HG02623 (cell line): ENCODE measurements around the gene CCDC91.
"Not testable (repeated sequence)": the region's sequence is repeated elsewhere in the genome, so short reads cannot be mapped to it uniquely, and the experiment has no call there.

Experiments used
- ATAC-seq: cut with Tn5 transposase; IDR thresholded peaks from one replicate; pipeline ENCODE4 v1.9.1; 2021; ENCODE audit warnings: moderate library complexity; ENCODE audit not compliant: unreplicated experiment

Gene CCDC91

DNA sequence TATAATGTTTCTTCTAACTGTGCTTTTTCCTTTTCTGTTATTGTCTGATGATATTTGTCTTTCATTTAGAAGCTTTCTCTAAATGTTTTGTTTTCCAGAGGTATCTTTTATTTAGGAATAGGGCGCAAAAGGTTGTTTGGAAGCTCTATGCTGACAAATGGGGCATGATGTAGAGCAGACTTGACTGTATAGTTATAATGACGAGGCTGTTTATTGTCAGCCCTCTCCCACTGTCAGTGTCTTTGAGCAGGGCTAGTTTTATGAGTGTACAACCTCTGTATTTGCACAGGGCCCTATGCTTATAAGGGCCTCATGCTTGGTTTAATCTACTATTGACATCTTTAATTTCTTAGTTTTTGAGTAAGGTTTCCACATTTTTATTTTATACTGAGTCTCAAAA lies 158.9 kb downstream of the CCDC91 start:
- no peak for ATAC-seq

DNA sequence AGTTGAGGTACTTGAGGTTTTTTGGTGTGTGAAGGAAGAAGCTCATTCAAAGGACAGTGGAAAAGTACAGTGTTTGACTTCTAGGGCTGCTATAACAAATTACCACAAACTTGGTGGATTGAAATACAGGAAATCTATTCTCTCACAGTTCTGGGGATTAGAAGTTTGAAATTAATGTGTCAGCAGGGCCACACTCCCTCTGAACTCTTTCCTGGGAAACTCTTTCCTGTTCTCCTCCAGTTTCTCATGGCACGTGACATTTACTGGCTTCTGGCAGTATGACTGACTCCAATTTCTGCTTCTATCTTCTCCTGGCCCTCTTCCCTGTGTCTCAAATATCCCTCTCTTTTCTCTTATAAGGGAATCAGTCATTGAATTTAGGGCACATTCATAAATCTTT lies 160.2 kb downstream of the CCDC91 start:
- no peak for ATAC-seq

DNA sequence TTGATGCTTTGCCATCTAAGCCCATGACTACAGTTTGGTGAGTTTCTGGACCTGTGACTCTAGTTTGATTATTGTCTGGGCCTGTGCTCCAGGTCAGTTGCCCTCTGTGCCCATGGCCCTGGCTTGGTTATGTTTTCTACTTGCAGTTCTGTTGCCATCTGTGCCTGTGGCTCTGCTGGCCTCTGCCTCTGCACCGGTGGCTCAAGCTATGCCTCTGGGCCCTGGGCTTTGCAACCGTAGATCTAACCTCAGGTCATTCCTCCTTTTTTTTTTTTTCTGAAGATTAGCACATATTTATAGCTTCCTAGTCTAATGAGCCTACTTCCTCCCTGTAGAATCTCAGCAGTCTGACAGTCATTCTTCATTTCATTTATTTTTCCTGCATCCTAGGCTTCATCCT lies 161.2 kb downstream of the CCDC91 start:
- ATAC-seq: no peak

DNA sequence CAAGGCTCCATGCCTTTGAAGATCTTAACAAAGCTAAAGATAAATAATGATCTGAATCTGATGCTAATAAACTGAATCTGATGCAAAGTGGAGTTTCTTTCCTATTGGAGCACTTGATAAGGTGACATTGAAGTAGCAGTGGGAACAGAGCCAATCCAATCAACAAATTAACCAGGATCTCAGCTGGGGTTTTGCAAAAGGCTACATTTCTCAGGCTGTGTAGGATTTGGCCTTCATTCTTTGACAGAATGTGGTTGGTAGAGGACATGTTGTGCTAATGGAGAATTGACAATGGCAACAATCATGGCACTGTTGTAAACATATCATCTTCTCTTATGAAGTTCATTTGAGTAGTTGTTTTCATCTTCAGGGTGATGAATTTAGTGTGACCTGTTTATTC lies 164.9 kb downstream of the CCDC91 start:
- ATAC-seq: no peak

DNA sequence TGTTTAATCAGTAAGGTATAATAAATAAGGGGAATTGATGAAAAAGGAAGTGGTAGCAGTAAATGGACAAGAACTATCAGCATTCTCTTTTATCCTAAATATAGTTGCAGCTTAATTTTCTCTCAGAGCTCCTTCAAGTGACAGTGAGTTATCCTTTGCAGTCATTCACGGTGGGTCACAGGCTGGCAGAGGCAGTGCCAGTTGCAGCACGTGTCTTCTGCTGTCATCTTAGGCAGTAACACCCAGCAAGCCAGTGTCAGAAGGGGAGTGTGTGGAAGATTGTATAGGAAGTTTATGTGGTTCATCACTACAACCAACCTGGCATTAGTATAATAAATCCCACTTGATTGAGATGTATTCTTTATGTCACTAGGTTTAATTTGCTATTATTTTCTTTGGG lies 170.0 kb downstream of the CCDC91 start:
- no peak for ATAC-seq

DNA sequence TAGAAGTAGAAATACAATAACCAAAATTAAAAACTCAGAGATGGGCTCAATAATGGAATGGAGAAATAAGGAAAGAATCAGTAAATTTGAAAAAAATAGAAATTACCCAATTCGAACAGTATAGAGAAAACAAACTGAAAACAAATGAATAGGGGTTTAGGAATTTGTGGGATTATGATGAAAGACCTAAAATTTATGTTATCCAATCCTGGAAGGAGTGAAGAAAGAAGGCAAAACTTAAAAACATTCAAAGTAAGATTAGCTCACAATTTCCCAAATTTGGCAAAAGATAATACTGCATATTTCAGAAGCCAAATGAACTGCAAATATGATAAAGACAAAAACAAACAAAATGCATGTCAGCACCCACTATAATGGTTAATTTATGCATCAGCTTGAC lies 177.1 kb downstream of the CCDC91 start:
- no peak for ATAC-seq

DNA sequence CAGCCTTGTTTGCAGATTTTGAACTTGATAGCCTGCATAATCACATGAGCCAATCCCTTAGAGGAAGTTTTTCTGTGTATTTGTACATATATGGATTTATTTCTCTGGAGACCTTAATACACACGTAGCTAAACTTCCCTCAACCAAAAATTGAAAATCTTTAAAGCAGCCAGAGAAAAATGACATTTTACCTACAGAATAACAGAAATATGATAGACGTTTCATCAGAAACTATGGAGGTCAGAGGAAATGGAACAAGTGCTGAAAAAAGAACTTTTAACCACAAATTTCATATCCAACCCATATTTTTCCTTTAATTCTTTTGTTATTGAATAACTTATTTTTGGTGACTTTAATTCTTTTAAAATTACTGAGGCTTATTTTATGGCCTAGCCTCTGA lies 177.7 kb downstream of the CCDC91 start:
- no peak for ATAC-seq

DNA sequence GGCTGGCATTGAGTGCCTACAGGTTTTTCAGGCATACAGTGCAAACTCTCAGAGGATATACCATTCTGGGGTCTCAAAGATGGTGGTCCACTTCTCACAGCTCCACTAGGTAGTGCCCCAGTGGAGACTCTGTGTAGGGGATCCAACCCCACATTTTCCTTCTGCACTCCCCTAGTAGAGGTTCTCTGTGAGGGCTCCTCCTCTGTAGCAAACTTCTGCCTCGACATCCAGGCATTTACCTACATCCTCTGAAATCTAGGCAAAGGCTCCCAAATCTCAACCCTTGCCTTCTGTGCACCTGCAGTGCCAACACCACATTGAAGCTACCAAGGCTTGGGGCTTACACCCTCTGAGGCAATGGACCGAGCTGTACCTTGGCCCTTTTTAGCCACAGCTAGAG lies 179.2 kb downstream of the CCDC91 start:
- ATAC-seq: no peak

DNA sequence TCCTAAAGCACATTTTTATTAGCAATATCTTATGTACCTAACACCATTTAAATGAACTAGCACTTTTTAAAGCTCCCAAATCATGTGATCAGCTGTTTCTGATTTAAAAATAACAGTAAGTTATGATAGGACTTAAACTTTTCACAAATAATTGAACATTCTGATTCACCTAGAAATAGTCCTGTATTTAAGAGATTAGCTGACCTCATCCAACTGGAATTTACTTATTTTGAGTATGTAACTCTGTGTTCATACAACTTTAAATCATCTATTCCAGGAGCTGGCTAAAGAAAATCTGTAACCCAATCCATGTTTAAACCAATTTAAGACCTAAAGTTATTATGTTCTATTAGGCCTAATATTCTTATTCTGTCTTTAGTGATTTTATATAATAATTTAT lies 184.3 kb downstream of the CCDC91 start:
- no peak for ATAC-seq

DNA sequence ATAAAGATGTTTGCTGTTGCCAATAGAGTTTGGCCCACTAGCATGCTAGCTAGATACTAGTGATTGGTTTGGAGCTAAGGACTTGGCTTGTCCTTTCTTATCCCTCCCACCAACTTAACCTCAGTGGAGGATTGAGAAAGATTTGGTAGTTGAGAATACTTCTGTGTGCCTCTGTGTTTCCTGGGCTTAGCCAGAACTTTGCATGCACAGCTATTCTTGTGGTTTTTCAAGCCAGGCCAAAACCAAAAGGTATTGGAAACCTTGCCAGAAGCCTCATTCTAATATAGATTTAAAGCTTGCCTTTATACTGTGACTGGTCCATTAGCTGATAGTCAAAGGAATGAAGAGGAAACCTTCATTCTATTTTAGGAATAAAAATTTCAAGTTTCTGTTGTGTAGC lies 188.5 kb downstream of the CCDC91 start:
- ATAC-seq: no peak

DNA sequence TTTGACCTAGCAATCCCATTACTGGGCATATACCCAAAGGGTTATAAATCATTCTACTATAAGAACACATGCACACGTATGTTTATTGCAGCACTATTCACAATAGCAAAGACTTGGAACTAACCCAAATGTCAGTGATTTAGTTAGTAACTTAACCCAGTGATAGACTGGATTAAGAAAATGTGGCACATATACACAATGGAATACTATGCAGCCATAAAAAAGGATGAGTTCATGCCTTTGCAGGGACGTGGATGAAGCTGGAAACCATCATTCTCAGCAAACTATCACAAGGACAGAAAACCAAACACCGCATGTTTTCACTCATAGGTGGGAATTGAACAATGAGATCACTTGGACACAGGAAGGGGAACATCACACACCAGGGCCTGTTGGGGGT lies 189.5 kb downstream of the CCDC91 start:
- ATAC-seq: not testable (repeated sequence)

DNA sequence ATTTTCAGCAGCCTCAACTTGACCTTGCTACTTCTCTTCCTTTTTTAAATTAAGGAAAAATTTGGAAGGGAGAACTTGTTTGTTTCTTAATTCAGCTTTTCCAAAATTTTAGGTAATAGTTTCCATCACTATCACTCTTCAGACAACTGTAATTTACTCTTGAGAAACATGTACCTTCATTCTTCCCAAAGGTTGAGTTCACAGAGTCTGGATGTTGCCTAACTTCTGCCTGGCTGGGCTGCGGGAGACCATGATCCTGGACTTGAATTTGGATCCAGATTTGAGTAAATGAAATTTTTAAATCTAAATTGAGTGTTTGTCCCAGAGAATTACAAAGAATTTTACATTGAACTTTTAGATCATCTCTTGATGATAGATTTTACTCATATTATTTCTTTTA lies 193.1 kb downstream of the CCDC91 start:
- ATAC-seq: no peak

DNA sequence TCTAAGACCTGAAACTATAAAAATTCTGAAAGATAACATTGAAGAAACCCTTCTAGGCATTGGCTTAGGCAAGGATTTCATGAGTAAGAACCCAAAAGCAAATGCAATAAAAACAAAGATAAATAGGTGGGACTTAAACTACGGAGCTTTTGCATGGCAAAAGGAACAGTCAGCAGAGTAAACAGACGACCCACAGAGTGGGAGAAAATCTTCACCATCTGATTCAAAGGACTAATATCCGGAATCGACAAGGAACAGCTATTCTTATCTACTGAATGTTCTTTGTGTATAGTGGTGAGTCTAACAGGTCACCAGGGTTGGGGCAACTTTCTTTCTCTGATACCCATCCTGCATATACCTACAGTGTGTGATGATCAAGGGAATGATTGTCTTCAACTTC lies 198.6 kb downstream of the CCDC91 start:
- no peak for ATAC-seq

DNA sequence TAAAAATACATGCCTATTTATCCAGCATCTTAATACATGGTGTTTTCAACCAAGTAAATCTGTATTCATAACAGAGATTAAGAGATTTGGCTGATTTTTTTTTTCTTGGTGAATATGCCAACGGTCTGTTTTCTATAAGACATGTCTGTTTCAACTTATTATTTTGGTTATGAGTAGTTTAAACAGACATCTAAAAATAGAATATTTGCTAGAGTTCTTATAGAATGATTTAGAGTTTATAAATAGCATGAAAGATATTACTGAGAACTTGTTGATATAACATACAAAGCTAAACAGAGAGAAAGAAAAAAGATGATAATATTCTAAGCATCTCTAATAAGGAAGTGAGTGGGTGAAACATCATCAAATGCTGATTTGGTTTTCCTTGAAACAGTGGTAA lies 199.9 kb downstream of the CCDC91 start:
- no peak for ATAC-seq

DNA sequence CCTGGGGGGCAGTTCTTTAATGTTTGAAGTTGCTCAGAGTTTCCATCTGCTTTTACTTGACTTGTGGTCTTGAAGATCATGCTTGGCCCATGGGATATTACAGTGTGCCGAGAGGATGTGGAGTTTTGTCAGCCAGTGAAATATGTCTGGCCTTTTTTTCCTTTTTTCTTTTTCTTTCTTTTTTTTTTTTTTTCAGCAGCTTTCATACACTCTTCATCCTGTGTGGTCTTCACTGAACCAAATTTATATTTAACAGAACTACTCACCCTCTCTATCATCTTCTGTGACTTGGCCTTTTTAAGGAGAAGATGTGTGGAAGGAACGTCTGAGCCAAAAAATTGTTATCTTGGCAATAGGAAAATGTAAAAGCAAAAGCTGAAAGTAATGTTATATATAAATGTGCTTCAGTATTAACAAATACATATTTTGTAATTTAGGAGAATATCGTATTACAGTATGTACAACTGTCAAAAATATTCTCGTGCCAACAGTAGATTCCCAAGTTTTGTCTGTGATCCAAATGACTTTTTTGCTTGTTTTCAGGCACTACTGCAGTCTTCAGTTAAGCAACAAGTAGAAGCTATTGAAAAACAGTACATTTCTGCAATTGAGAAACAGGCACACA lies 200.6 kb downstream of the CCDC91 start:
- no peak for ATAC-seq

DNA sequence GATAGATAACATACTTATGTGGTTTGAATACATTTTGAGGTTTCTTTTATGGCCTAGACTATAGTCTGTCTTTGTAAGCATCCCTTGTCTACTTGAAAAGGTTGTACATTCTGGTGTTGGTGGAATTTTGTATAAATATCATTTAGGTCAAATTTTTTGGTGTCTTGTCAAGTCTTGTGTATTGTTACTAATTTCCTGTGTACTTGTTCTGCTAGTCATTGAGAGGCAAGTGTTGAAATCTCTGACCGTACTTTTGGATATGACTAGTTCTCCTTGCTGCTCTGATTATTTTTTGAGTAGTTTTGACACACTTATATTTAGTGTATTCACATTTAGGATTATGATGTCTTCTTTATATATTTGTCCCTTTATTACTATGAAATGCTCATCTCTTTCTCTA lies 219.6 kb downstream of the CCDC91 start:
- no peak for ATAC-seq

DNA sequence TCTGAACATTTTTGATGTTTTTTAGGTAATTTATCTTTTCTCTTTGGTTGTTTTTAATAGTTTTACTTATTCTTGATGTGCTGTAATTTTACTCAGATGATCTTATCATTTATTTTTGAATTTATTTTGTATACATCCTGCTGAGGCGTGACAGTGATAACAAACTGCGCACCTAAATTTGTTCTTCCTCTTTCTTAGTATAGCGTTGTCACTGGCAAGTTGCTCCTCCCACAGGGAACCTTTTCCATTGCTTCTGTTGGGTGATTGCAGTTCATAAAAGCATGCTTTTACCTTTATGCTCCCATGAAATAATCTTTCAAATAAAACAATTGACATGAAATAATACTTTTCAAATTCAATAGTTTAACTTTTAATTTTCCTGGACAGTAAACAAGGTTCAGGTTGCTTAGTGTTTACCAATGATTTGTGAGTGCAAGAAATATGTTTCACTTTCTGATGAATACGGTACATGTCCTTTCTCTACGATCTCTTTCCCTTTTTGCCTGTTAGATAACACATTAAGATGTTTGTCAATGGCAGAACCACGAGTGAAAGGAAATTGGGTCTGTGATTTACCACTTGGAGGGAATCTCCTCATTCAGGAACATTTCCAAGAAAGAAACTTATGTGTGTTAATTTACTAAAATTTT lies 223.3 kb downstream of the CCDC91 start:
- peak; percentile 60 for ATAC-seq

DNA sequence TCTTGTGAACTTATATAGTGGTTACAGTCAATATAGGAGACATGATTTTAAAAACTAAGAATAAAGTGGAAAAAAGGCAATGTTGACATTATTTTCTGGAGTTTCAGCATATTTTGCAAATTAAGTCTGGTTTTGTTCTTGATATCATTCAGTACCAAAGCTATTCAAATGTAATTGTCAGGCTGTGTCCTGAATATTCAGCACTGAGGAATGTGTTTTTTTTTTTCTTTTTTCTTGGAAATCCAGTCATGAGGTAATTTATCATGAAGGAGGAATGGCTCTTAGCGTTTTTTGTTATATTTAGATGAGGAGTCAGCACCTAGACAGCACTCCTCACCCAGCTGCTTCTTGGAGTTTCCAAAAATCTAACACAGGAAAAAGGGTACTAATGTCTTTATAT lies 225.5 kb downstream of the CCDC91 start:
- no peak for ATAC-seq

DNA sequence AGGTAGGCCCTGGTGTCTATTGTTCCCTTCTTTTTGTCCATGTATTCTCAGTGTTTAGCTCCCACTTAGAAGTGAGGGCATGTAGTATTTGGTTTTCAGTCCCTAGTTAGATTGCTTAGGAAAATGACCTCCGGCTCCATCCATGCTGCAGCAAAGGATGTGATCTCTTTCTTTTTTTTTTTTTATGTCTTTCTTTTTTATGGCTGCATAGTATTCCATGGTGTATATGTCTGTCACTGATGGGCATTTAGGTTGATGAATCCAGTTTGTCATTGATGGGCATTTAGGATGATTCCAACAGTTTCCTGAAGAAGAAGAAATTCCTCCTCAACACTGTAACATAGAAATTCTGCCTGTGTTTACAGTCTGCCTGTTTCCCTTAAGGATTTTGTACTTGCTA lies 231.1 kb downstream of the CCDC91 start:
- no peak for ATAC-seq

DNA sequence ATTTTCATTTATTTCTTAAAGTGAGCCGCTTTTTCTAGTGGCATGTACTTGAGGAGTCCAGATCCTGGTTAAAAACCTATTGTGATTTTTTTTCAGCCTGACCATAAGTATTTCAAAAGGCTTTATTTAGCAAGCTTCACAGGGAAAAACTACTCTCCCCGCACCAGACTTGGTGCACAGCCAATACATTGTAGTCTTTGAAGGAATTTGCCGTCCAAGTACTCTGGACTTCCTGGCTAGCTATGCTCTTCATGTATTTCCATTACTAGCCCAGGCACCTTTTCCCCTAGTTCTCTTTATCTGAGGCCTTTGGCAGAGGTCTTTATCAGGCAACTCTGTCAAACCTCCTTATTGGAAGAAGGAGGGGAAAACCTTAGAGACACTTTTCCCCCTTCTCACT lies 234.7 kb downstream of the CCDC91 start:
- ATAC-seq: no peak

DNA sequence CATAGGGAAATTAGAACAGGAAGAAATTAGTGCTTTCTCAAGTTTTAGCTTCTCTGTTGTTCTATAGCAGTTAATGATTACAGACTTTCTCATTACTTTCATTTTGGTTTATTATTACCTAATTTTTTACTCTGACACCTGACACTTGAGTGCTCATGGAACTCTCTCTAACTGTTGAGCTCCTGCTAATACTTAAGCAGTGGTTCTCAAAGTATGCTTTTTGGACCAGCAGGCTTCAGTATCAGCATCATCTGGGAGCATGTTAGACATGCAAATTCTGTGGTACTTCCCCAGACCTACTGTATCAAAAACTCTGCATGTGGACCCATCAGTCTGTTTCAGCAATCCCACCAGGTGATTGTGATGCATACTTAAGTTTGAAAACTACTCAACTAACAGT lies 235.3 kb downstream of the CCDC91 start:
- ATAC-seq: peak; percentile 52

DNA sequence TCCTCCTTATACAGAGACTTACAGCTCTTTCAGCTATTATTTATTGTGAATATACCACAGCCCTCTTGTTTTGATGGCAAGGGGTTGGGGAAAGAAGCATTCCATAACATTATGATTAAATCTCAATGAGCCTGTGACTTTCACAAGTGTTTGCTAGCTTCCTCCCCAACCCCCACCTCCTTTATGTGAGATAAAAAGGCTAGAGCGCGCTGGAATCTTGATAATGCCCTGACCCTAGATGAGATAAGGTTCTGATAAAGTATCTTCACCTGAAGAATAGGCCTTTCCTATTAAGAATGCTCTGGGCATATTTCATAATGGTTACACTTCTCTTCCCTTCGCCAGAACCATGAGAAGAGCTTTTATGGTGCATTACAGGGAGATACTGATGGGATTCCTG lies 236.8 kb downstream of the CCDC91 start:
- ATAC-seq: no peak

DNA sequence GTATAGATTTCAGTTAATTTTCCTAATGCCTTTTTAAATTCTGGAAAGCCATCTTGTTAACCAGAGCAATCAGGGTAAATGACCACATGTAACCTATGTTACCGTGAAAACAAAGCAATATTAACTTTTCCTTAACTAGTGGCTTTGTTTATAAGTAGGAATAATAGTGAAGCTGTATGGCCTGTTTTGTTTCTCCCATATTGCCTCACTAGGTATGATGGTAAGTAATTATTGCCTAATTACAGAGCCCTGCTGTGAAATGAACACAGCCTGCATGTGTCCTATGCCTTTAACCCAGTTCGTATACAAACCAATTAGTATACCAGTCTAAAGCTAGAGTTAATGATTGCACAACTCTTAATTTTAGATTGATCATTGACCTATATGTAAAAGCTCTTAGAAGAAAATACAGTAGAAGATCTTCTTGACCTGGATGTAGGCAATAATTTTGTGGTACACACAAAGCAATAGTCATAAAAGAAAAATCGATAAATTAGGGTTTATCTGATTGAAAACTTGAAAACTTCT lies 249.9 kb downstream of the CCDC91 start:
- ATAC-seq: no peak
